ENCODE data around the gene FBXO11.

DNA sequence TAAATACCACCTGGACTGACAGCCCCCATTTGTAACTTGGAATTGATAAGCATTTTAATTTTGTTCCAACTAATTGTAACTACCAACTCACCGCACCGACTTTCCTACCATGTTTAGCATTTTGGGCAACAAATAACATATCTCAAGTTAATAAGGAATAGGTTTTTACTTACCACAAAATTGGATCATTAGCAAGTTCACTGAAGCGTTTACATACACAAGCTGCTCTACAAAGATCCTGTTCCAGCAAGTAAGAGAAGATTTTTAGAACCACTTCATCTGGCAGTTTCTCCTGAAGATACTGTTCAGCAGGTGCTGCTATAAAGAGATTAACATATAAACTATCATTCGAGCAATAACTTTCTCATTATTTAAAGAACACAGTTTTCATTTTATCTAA lies 67.6 kb downstream of the FBXO11 start:
- TF ChIP-seq ZBTB7A (IDR thresholded peaks at IDR 0.05; ENCODE audit: low read depth) (no peak), REST (IDR thresholded peaks at IDR 0.05; ENCODE audit: low read depth) (no peak), CEBPB (IDR thresholded peaks at IDR 0.05) (no peak), TAF1 (IDR thresholded peaks at IDR 0.05; ENCODE audit: low read depth) (no peak), EGR1 (IDR thresholded peaks at IDR 0.05) (no peak), RAD21 (IDR thresholded peaks at IDR 0.05; ENCODE audit: low read depth) (no peak), MAX (IDR thresholded peaks at IDR 0.05) (no peak), NFIC (IDR thresholded peaks at IDR 0.05) (no peak), YY1 (IDR thresholded peaks at IDR 0.05; ENCODE audit: low read depth) (no peak), TEAD4 (IDR thresholded peaks at IDR 0.05) (no peak), FOXM1 (IDR thresholded peaks at IDR 0.05; ENCODE audit: borderline replicate concordance, low read depth) (no peak), CREB1 (IDR thresholded peaks at IDR 0.05; ENCODE audit: low read depth) (no peak)

Measured in Ishikawa (cell line).